Ishikawa (cell line): Measurements from ENCODE around the gene CNNM3.

ENCODE experiments used
- CEBPB ChIP-seq: IDR thresholded peaks from 2 replicates; pipeline ENCODE4 v1.6.1; 2012
- CREB1 ChIP-seq: IDR thresholded peaks from 2 replicates; pipeline ENCODE4 v1.6.1; 2012; ENCODE audit warnings: low read depth
- EGR1 ChIP-seq: IDR thresholded peaks from 2 replicates; pipeline ENCODE4 v1.6.1; 2012
- EP300 ChIP-seq: IDR thresholded peaks from 2 replicates; pipeline ENCODE4 v1.6.1; 2012; ENCODE audit warnings: borderline replicate concordance
- FOXM1 ChIP-seq: IDR thresholded peaks from 2 replicates; pipeline ENCODE4 v1.6.1; 2012; ENCODE audit warnings: low read depth, borderline replicate concordance
- NFIC ChIP-seq: IDR thresholded peaks from 2 replicates; pipeline ENCODE4 v1.6.1; 2012
- RAD21 ChIP-seq: IDR thresholded peaks from 2 replicates; pipeline ENCODE4 v1.6.1; 2012; ENCODE audit warnings: low read depth
- REST ChIP-seq: IDR thresholded peaks from 2 replicates; pipeline ENCODE4 v1.6.1; 2012; ENCODE audit warnings: low read depth, mild to moderate bottlenecking
- TAF1 ChIP-seq: IDR thresholded peaks from 2 replicates; pipeline ENCODE4 v1.6.1; 2012; ENCODE audit warnings: low read depth, mild to moderate bottlenecking
- TCF12 ChIP-seq: IDR thresholded peaks from 2 replicates; pipeline ENCODE4 v1.6.1; 2012; ENCODE audit warnings: low read depth
- TEAD4 ChIP-seq: IDR thresholded peaks from 2 replicates; pipeline ENCODE4 v1.6.1; 2012
- YY1 ChIP-seq: IDR thresholded peaks from 2 replicates; pipeline ENCODE4 v1.6.1; 2012; ENCODE audit warnings: low read depth
- ZBTB7A ChIP-seq: IDR thresholded peaks from 2 replicates; pipeline ENCODE4 v1.6.1; 2012; ENCODE audit warnings: low read depth
- TF ChIP-seq, protein P1 (sequence below): IDR thresholded peaks from 2 replicates; pipeline ENCODE4 v1.6.1; 2012
- TF ChIP-seq, protein P2 (sequence below): IDR thresholded peaks from 2 replicates; pipeline ENCODE4 v1.6.1; 2012

The CNNM3 gene

DNA sequence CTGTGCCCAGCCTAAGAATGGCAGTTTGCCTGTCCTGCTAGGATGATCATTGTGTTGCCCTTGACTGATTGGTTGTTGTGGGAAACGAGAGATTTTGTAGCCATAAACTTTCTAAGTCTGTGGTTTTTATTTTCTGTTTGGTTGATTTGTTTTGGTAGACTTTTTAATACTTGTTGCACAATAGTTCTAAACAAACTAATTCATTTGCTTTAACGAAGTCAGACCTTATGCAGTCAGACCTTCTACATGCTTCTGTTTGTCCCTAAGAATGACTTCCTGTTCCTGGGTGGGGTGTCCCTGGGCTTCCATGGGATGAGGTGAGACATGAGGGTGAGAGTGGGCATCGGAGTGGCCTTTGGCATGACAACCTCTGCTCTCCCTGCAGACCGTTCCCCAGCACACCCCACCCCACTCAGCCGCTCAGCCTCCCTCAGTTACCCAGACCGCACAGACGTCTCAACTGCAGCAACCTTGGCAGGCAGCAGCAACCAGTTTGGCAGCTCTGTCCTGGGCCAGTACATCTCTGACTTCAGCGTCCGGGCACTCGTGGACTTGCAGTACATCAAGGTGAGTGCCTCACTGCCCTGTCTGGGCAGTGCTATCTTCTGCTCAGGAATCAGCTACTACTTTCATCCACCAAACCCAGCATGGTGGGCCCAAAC is 7.8 kb upstream of the CNNM3 start:
- TF ChIP-seq EGR1 (no peak), TCF12 (no peak), REST (no peak), TEAD4 (no peak), YY1 (no peak), NFIC (no peak), CREB1 (no peak), CEBPB (no peak), TAF1 (no peak), RAD21 (no peak), FOXM1 (no peak), EP300 (no peak)
- TF ChIP-seq, protein P1, sequence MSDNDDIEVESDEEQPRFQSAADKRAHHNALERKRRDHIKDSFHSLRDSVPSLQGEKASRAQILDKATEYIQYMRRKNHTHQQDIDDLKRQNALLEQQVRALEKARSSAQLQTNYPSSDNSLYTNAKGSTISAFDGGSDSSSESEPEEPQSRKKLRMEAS, result no peak

GRCh38 chr2:96809216-96809882 is 6.7 kb upstream of the CNNM3 start:
- TF ChIP-seq, protein P2, sequence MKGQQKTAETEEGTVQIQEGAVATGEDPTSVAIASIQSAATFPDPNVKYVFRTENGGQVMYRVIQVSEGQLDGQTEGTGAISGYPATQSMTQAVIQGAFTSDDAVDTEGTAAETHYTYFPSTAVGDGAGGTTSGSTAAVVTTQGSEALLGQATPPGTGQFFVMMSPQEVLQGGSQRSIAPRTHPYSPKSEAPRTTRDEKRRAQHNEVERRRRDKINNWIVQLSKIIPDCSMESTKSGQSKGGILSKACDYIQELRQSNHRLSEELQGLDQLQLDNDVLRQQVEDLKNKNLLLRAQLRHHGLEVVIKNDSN, result no peak
- no peak for TF ChIP-seq ZBTB7A
- no peak for TF ChIP-seq CEBPB
- no peak for TF ChIP-seq NFIC
- no peak for TF ChIP-seq YY1
- TF ChIP-seq TCF12, result no peak
- TF ChIP-seq CREB1, result no peak
- TF ChIP-seq RAD21, result no peak

GRCh38 chr2:96809951-96810782 is 5.9 kb upstream of the CNNM3 start:
- no peak for TF ChIP-seq EGR1

- TF ChIP-seq NFIC (no peak), RAD21 (no peak), ZBTB7A (no peak), YY1 (no peak), CREB1 (no peak), EGR1 (no peak), FOXM1 (no peak), TCF12 (no peak), REST (no peak)
- TF ChIP-seq, protein P1, result no peak
These were observed 5.3 kb upstream of the CNNM3 start for GRCh38 chr2:96810783-96811192.

DNA sequence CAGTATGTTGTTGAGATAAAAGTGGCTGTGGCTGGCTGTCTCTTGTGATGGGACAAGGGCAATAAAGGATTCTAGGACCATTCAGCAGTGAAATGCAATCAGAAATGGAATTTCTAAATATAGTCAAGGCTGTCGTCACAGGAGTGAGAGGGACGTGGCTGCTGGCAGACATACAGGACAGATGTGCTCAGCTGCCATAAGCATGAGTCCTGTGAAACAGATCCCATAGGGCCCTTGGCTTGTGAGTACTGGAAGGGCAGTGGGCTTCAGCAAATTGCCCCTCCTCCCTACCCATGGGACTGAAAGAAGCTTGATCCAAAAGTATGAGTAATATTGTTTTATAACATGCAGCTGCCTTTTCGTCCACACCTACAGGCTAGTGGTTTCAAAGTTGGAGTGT is 4.2 kb upstream of the CNNM3 start:
- no peak for TF ChIP-seq NFIC
- TF ChIP-seq RAD21, result no peak
- no peak for TF ChIP-seq TEAD4
- no peak for TF ChIP-seq TAF1
- TF ChIP-seq EP300, result no peak
- TF ChIP-seq CREB1, result no peak
- no peak for TF ChIP-seq YY1
- TF ChIP-seq CEBPB, result no peak
- TF ChIP-seq, protein P1, result no peak
- TF ChIP-seq REST, result no peak
- no peak for TF ChIP-seq FOXM1
- no peak for TF ChIP-seq EGR1
- TF ChIP-seq, protein P2, result no peak
- TF ChIP-seq TCF12, result no peak
- no peak for TF ChIP-seq ZBTB7A
